Measurements from ENCODE around the gene EFNB2.

GRCh38 chr13:106541826-106542225 is 6.4 kb upstream of the EFNB2 start:
- TF ChIP-seq SMC3 (conservative IDR thresholded peaks at IDR 0.05; ENCODE audit: poor library complexity) = no peak
- no peak for TF ChIP-seq CTCF (IDR thresholded peaks at IDR 0.05; ENCODE audit: poor library complexity, severe bottlenecking)
- no peak for TF ChIP-seq POLR2AphosphoS5 (IDR thresholded peaks at IDR 0.05)
- no peak for TF ChIP-seq RAD21 (conservative IDR thresholded peaks at IDR 0.05)
- no peak for TF ChIP-seq EP300 (conservative IDR thresholded peaks at IDR 0.05; ENCODE audit: poor library complexity, severe bottlenecking)
- TF ChIP-seq EZH2 (IDR thresholded peaks at IDR 0.05; ENCODE audit: borderline replicate concordance, insufficient read depth, low read length, poor library complexity, severe bottlenecking) = no peak
- TF ChIP-seq TAF1 (IDR thresholded peaks at IDR 0.05; ENCODE audit: low read depth) = no peak
- no peak for TF ChIP-seq MXI1 (conservative IDR thresholded peaks at IDR 0.05; ENCODE audit: poor library complexity, severe bottlenecking)

All from neural cell (in vitro differentiated cells).